HEK293 (cell line): ENCODE data around the gene CCDC32.

Source experiments
- MZF1 ChIP-seq: fragments of 450-650 bp; formaldehyde crosslinking; IDR thresholded peaks from 2 replicates; pipeline ENCODE4 v1.5.1; 2017; ENCODE audit warnings: missing biosample characterization, missing genetic modification characterization, borderline replicate concordance
- YY2 ChIP-seq: fragments of 450-650 bp; formaldehyde crosslinking; IDR thresholded peaks from 2 replicates; pipeline ENCODE4 v1.5.1; 2016; ENCODE audit warnings: missing biosample characterization, missing genetic modification characterization
- ZNF10 ChIP-seq: fragments of 450-650 bp; formaldehyde crosslinking; IDR thresholded peaks from 2 replicates; pipeline ENCODE4 v1.5.1; 2017; ENCODE audit warnings: missing biosample characterization, missing genetic modification characterization
- ZNF274 ChIP-seq, 2 experiments: fragments of 200-500 bp in 1 of 2; fragments of 450-650 bp in 1 of 2; sonication (Bioruptor generic) in 1 of 2; formaldehyde crosslinking in 1 of 2; IDR thresholded peaks; 2 replicates each; pipeline versions ENCODE4 v1.5.1 to v1.6.1; 2014 to 2016; ENCODE audit warnings: borderline replicate concordance in 1 of 2, inconsistent platforms in 1 of 2, low read length in 1 of 2, missing biosample characterization in 1 of 2, missing genetic modification characterization in 1 of 2
- TF ChIP-seq, protein P1 (sequence below): fragments of 450-650 bp; formaldehyde crosslinking; IDR thresholded peaks from 2 replicates; pipeline ENCODE4 v1.5.1; 2016; ENCODE audit warnings: missing biosample characterization, missing genetic modification characterization
- TF ChIP-seq, protein P2 (sequence below): fragments of 450-650 bp; formaldehyde crosslinking; IDR thresholded peaks from 2 replicates; pipeline ENCODE4 v1.5.1; 2016; ENCODE audit warnings: missing biosample characterization, missing genetic modification characterization
- TF ChIP-seq, protein P3 (sequence below): fragments of 450-650 bp; formaldehyde crosslinking; IDR thresholded peaks from 2 replicates; pipeline ENCODE4 v1.5.1; 2016; ENCODE audit warnings: missing biosample characterization, missing genetic modification characterization
- TF ChIP-seq, protein P4 (sequence below): fragments of 450-650 bp; formaldehyde crosslinking; IDR thresholded peaks from 2 replicates; pipeline ENCODE4 v1.5.1; 2016; ENCODE audit warnings: missing biosample characterization, missing genetic modification characterization

DNA sequence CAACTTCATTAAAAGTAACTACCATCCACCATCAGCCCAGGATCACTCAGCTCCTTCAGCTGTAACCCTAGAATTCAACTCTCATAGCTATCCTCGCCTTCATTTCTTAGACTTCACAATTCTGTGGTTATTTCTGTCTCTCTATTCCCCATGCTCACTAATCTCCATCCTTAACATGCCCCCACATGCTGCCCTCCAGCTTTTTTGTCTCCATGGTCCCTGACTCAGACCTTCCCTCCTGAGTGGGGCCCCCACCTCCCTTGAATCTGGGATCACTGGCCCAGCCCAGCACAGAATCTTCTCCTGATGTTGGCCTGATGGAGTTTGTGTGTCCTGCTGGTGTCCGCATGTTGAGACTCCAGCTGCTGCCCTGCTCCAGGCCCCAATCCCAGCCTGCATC lies 52.4 kb downstream of the CCDC32 start:
- TF ChIP-seq MZF1 (tag by site-specific recombination) (no peak), ZNF10 (tag by site-specific recombination) (no peak), ZNF274 (IDR thresholded peaks at IDR 0.05; ENCODE audit: low read length) (no peak), ZNF274 (tag by site-specific recombination; IDR thresholded peaks at IDR 0.05; ENCODE audit: borderline replicate concordance) (no peak), YY2 (tag by site-specific recombination) (no peak)
- TF ChIP-seq, protein P1, sequence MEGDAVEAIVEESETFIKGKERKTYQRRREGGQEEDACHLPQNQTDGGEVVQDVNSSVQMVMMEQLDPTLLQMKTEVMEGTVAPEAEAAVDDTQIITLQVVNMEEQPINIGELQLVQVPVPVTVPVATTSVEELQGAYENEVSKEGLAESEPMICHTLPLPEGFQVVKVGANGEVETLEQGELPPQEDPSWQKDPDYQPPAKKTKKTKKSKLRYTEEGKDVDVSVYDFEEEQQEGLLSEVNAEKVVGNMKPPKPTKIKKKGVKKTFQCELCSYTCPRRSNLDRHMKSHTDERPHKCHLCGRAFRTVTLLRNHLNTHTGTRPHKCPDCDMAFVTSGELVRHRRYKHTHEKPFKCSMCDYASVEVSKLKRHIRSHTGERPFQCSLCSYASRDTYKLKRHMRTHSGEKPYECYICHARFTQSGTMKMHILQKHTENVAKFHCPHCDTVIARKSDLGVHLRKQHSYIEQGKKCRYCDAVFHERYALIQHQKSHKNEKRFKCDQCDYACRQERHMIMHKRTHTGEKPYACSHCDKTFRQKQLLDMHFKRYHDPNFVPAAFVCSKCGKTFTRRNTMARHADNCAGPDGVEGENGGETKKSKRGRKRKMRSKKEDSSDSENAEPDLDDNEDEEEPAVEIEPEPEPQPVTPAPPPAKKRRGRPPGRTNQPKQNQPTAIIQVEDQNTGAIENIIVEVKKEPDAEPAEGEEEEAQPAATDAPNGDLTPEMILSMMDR (tag by site-specific recombination) = no peak
- TF ChIP-seq, protein P2, sequence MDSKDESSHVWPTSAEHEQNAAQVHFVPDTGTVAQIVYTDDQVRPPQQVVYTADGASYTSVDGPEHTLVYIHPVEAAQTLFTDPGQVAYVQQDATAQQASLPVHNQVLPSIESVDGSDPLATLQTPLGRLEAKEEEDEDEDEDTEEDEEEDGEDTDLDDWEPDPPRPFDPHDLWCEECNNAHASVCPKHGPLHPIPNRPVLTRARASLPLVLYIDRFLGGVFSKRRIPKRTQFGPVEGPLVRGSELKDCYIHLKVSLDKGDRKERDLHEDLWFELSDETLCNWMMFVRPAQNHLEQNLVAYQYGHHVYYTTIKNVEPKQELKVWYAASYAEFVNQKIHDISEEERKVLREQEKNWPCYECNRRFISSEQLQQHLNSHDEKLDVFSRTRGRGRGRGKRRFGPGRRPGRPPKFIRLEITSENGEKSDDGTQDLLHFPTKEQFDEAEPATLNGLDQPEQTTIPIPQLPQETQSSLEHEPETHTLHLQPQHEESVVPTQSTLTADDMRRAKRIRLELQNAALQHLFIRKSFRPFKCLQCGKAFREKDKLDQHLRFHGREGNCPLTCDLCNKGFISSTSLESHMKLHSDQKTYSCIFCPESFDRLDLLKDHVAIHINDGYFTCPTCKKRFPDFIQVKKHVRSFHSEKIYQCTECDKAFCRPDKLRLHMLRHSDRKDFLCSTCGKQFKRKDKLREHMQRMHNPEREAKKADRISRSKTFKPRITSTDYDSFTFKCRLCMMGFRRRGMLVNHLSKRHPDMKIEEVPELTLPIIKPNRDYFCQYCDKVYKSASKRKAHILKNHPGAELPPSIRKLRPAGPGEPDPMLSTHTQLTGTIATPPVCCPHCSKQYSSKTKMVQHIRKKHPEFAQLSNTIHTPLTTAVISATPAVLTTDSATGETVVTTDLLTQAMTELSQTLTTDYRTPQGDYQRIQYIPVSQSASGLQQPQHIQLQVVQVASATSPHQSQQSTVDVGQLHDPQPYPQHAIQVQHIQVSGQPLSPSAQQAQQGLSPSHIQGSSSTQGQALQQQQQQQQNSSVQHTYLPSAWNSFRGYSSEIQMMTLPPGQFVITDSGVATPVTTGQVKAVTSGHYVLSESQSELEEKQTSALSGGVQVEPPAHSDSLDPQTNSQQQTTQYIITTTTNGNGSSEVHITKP (tag by site-specific recombination) = no peak
- TF ChIP-seq, protein P3, sequence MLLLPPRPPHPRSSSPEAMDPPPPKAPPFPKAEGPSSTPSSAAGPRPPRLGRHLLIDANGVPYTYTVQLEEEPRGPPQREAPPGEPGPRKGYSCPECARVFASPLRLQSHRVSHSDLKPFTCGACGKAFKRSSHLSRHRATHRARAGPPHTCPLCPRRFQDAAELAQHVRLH (tag by site-specific recombination) = no peak
- TF ChIP-seq, protein P4, sequence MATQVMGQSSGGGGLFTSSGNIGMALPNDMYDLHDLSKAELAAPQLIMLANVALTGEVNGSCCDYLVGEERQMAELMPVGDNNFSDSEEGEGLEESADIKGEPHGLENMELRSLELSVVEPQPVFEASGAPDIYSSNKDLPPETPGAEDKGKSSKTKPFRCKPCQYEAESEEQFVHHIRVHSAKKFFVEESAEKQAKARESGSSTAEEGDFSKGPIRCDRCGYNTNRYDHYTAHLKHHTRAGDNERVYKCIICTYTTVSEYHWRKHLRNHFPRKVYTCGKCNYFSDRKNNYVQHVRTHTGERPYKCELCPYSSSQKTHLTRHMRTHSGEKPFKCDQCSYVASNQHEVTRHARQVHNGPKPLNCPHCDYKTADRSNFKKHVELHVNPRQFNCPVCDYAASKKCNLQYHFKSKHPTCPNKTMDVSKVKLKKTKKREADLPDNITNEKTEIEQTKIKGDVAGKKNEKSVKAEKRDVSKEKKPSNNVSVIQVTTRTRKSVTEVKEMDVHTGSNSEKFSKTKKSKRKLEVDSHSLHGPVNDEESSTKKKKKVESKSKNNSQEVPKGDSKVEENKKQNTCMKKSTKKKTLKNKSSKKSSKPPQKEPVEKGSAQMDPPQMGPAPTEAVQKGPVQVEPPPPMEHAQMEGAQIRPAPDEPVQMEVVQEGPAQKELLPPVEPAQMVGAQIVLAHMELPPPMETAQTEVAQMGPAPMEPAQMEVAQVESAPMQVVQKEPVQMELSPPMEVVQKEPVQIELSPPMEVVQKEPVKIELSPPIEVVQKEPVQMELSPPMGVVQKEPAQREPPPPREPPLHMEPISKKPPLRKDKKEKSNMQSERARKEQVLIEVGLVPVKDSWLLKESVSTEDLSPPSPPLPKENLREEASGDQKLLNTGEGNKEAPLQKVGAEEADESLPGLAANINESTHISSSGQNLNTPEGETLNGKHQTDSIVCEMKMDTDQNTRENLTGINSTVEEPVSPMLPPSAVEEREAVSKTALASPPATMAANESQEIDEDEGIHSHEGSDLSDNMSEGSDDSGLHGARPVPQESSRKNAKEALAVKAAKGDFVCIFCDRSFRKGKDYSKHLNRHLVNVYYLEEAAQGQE = no peak
